ENCODE measurements around the gene DEDD2.

DEDD2 gene

GRCh38 chr19:42248270-42249148 lies 31.0 kb upstream of the DEDD2 start:
- DNase-seq: no peak

GRCh38 chr19:42247640-42248199 lies 30.2 kb upstream of the DEDD2 start:
- DNase-seq: no peak

DNA sequence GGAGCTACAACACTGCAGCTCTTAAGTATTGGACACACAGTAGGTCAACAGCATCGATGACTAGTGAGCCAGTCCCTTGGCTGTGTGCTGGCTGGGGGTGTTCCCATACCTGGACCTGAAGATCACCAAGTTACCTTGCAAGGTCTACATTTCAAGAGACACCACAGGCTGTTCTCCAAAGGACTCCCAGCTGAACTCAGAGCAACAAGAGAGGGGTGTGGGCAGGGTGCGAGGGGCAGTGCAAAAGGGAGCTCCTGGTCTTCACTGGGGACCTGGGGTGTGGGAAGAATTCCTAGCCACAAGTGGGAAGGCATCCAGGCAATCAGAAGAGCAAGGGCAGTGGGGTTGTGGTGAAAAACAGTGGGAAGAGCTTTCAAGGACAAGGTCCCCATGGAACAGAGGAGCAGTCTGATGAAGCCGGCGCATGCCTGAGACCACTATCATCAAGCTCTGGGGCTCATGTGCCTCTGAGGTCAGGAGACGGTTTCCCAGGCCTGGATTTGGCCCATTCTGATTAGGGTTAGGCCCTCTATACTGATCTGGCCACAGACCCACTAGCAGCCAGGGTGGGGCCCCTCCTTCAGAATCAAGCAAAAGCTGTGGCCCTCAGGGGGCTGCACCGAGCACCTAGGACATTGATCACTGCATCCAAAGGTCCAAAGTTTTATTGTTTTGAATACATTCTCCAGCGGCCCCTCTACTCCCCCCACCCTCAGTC lies 29.6 kb upstream of the DEDD2 start:
- no peak for DNase-seq

- DNase-seq: no peak
Measured at GRCh38 chr19:42246143-42246921, 28.9 kb upstream of the DEDD2 start.

- DNase-seq: no peak
Measured at GRCh38 chr19:42245231-42245630, 27.8 kb upstream of the DEDD2 start.

DNA sequence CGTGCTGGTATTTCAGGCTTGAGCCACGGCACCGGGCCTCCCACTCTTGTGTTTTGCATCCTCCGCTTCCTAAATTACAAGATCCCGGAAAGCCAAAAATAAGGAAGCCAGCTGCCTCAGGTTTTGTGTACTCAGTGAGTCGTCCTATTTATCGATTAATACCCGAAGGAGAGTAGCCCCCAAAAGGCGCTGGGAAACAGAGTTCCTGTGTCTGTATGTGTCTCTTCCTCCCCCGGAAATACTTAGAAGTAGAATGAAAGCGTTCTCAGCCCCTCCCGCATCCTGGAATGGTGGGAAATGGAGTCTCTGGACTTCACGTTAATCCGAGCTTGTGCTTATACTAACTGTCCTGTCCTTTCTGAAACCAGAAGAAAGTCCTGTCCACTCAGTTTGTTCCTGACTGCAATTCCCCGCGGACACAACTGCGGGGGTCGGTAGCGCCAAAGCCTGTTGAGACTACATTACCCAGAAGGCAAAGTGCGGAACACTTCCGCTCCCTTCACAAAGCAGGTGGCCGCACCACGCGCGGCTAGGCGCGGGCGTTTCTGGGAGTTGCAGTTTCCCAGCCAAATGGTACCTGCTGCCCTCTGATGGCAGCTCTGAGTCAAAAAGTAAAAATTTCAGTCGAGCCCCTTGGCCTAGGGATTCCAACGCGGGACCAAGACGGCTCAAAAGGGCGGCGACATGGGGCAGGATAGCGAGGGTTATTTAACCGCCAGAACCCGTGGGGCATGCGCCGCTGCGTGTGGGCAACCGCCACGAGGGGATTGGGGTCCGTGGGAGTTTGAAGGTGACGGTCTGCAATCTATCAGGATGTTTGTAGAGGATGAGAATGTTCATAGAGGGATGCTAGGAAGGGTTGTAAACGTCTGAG lies 27.1 kb upstream of the DEDD2 start:
- DNase-seq: peak; percentile 86

GRCh38 chr19:42242512-42243409 lies 25.3 kb upstream of the DEDD2 start, which contains the start of gene GSK3A:
Gene GSK3A (minus strand): TSS chr19:42242602. CDS start chr19:42242465, 137 bp downstream.
- peak; percentile 99 for DNase-seq

GRCh38 chr19:42242069-42242511 lies 24.6 kb upstream of the DEDD2 start:
- no peak for DNase-seq

DNA sequence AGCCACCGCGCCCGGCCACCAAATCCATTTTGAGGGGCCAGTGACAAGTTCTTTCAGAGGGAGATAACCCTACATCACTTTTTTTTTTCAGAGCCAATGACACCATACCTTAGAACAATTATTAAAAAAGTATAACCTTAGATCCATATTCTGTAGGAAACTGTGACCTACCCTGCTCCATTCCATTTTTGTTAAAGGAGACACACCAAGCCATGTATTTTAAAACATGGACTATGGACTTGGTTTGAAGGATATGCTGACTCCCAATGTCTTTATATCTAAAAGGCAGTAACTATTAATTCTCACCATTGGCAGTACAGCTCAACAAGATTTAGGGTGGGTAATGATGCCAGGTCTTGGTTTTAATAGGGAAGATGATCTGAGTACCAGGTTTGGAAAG lies 23.8 kb upstream of the DEDD2 start:
- DNase-seq: no peak

GRCh38 chr19:42239544-42240220 lies 22.2 kb upstream of the DEDD2 start:
- DNase-seq: no peak

GRCh38 chr19:42235181-42235580 lies 17.7 kb upstream of the DEDD2 start:
- no peak for DNase-seq

GRCh38 chr19:42234364-42234763 lies 16.9 kb upstream of the DEDD2 start:
- DNase-seq: no peak

DNA sequence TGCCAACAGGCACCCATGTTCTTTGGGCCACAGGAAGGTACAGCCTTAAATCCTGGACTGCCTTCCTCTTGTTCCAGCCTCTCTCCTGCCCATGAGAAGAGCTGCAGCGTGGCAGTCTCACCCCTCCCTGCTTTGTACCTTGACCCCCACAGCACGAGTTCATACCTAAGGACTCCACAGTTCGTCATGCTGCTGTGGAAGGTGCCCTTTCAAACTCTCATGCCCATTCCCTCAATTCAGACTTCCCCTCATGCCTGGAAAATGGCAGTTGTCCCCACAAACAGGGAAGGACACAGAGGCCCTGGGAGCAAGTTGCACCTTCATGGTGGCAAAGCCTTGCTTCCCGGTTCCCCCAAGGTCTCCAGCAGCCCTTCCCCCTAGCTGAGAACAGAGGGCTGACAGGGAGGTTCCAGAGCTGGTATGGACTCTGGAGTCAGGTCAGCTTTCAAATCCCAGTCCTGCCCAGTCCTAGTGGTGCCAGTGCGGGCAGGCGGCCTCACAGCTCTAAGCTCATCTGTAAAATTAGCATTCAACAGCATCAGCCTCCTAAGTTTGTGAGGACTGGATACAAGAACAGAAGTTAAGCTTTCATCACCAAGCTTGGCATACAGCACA lies 16.3 kb upstream of the DEDD2 start:
- no peak for DNase-seq

GRCh38 chr19:42233106-42233505 lies 15.6 kb upstream of the DEDD2 start:
- DNase-seq: no peak

GRCh38 chr19:42232435-42232834 lies 15.0 kb upstream of the DEDD2 start:
- no peak for DNase-seq

GRCh38 chr19:42230571-42230970 lies 13.1 kb upstream of the DEDD2 start:
- DNase-seq: no peak

- no peak for DNase-seq
Measured at GRCh38 chr19:42229855-42230351, 12.4 kb upstream of the DEDD2 start.

DNA sequence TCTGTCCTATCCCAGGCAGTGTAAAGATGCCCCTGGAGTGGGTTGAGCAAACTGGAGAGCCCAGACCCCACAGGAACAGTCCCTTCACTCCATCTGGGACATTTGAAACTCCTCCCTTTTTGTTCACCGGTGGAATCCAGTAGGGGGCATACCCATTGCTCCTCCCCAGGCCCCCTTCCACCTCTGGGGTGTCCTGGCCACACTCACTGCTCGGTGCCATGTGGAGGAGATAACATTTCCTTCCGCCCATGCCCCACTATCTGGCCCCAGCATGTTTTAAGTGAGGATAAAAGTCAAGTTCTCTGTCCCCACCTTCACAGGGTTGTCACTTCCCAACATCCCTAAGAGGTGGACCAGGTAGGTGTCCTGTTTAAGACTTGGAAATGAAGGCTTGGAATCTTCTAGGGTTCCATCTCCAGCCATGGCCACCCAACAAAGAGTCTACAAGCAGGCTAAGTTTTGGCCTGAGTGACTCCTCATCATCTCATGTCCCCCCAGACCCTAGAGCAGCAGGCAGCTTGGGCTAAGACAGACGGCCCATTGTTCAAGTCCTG lies 11.9 kb upstream of the DEDD2 start:
- no peak for DNase-seq

DNA sequence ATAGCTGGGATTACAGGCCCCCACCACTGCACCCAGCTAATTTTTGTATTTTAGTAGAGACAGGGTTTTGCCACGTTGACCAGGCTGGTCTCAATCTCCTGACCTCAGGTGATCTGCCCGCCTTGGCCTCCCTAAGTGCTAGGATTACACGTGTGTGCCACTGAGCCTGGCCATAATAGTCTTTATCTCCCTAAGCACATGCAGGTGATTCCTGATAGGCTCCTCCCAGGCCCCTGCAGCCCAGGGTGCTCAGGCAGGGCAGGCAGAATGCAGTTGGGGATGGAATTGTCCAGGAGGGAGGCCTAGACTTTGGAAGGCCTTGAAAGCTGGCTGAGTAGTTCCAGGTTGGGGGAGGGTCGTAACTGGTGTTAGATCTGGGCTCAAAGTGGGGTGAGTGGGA lies 11.2 kb upstream of the DEDD2 start:
- DNase-seq: no peak

Measured in NCI-H2029 treated with DMSO at 0.1 percent for 48 hours (cell line).